IMR-90 (cell line): ENCODE results near the gene ANTXR2. TPM values are rescaled to one million over a fixed set of nuclear protein-coding genes. Genes with fewer than 3 reads are reported as not detected.
A peak's percentile ranks its signal among the peaks of the same experiment; 100 is the strongest.

Experiments
- ATAC-seq: fragments of 200-7000 bp; cut with Tn5 transposase; 2 replicates; pipeline ENCODE4 v1.9.1; 2020; ENCODE audit warnings: low read depth, mild to moderate bottlenecking, moderate library complexity
- BruUV-seq: library from RNA; stranded (reverse); fragments of 400-500 nt; replicated peaks from 2 replicates; lab custom pipeline; 2021; lab: Mats Ljungman, UMichigan
- CTCF ChIA-PET: fragments of 300-600 bp; formaldehyde crosslinking; extraction: SDS; loops from one replicate; lab custom pipeline; 2021; ENCODE audit warnings: antibody characterized with exemption; lab: Yijun Ruan, JAX
- POLR2A ChIA-PET: fragments of 300-600 bp; sonication (Branson Sonifier 250); formaldehyde crosslinking; loops from one replicate; lab custom pipeline; 2022; ENCODE audit warnings: antibody characterized with exemption; ENCODE audit not compliant: unreplicated experiment; lab: Charles Lee
- DNase-seq: peaks from one replicate; pipeline ENCODE4 v3.0.0; 2013
- H2AFZ ChIP-seq: replicated peaks from 2 replicates; pipeline ENCODE3; 2013; ENCODE audit warnings: low read length, mild to moderate bottlenecking; ENCODE audit not compliant: poor library complexity
- H2AK5ac ChIP-seq: 2 replicates; pipeline ENCODE4 v1.6.1; 2013; ENCODE audit warnings: low read depth, low read length, inconsistent platforms
- H2AK9ac ChIP-seq: replicated peaks from 2 replicates; pipeline ENCODE3; 2013; ENCODE audit warnings: mild to moderate bottlenecking, low read depth, low read length, moderate library complexity; ENCODE audit not compliant: poor library complexity
- H2BK120ac ChIP-seq: 2 replicates; pipeline ENCODE4 v1.6.1; 2013; ENCODE audit warnings: low read depth, low read length, inconsistent platforms
- H2BK15ac ChIP-seq: 3 replicates; pipeline ENCODE4 v1.6.1; 2013; ENCODE audit warnings: low read depth, low read length, inconsistent platforms
- H2BK20ac ChIP-seq: 2 replicates; pipeline ENCODE4 v1.6.1; 2013; ENCODE audit warnings: low read depth, mild to moderate bottlenecking, inconsistent platforms, low read length, moderate library complexity
- H2BK5ac ChIP-seq: 2 replicates; pipeline ENCODE4 v1.6.1; 2013; ENCODE audit warnings: mild to moderate bottlenecking, low read depth, low read length, inconsistent platforms; ENCODE audit not compliant: poor library complexity, severe bottlenecking
- H3K14ac ChIP-seq: replicated peaks from 2 replicates; pipeline ENCODE4 v1.6.1; 2013; ENCODE audit warnings: low read depth, low read length, inconsistent platforms
- H3K18ac ChIP-seq: 2 replicates; pipeline ENCODE4 v1.6.1; 2013; ENCODE audit warnings: low read depth, low read length, control low read depth
- H3K23ac ChIP-seq: 2 replicates; pipeline ENCODE4 v1.6.1; 2013; ENCODE audit warnings: low read depth, low read length, inconsistent platforms
- H3K27ac ChIP-seq: 2 replicates; pipeline ENCODE4 v1.5.1; 2013; ENCODE audit warnings: mild to moderate bottlenecking, control low read depth, low read length; ENCODE audit not compliant: insufficient read depth
- H3K27me3 ChIP-seq: 2 replicates; pipeline ENCODE4 v1.6.1; 2013; ENCODE audit warnings: low read length; ENCODE audit not compliant: control insufficient read depth, insufficient read depth
- H3K36me3 ChIP-seq: 2 replicates; pipeline ENCODE4 v1.6.1; 2013; ENCODE audit warnings: low read length, mixed read lengths; ENCODE audit not compliant: control insufficient read depth, insufficient read depth
- H3K4ac ChIP-seq: 2 replicates; pipeline ENCODE4 v1.6.1; 2013; ENCODE audit warnings: low read depth, low read length, inconsistent platforms
- H3K4me1 ChIP-seq: 2 replicates; pipeline ENCODE4 v1.6.1; 2013; ENCODE audit warnings: low read length, mixed read lengths; ENCODE audit not compliant: control insufficient read depth, insufficient read depth
- H3K4me2 ChIP-seq: 2 replicates; pipeline ENCODE4 v1.6.1; 2013; ENCODE audit warnings: low read depth, mild to moderate bottlenecking, control low read depth, low read length, moderate library complexity
- H3K4me3 ChIP-seq: 2 replicates; pipeline ENCODE4 v1.5.1; 2013; ENCODE audit warnings: low read depth, mild to moderate bottlenecking, control low read depth, low read length, moderate library complexity; ENCODE audit not compliant: insufficient read depth
- H3K56ac ChIP-seq: 2 replicates; pipeline ENCODE4 v1.6.1; 2013; ENCODE audit warnings: low read length, inconsistent platforms; ENCODE audit not compliant: insufficient read depth; ENCODE audit errors: extremely low read depth
- H3K79me1 ChIP-seq, 2 experiments: 2 replicates each; pipeline ENCODE4 v1.6.1; 2013; ENCODE audit warnings: low read length in 2 of 2, inconsistent platforms in 1 of 2, low read depth in 1 of 2
- H3K9ac ChIP-seq: 2 replicates; pipeline ENCODE4 v1.6.1; 2013; ENCODE audit warnings: low read depth, low read length, control low read depth
- H3K9me1 ChIP-seq: 2 replicates; pipeline ENCODE4 v1.6.1; 2013; ENCODE audit warnings: low read length, inconsistent platforms; ENCODE audit not compliant: insufficient read depth
- H3K9me3 ChIP-seq: 2 replicates; pipeline ENCODE4 v1.6.1; 2013; ENCODE audit warnings: low read length; ENCODE audit not compliant: control insufficient read depth, insufficient read depth
- H4K20me1 ChIP-seq: 2 replicates; pipeline ENCODE4 v1.6.1; 2013; ENCODE audit warnings: low read length, inconsistent platforms; ENCODE audit not compliant: insufficient read depth
- H4K5ac ChIP-seq: 2 replicates; pipeline ENCODE4 v1.6.1; 2013; ENCODE audit warnings: mild to moderate bottlenecking, low read depth, low read length, control low read depth
- H4K8ac ChIP-seq, 2 experiments: 2 replicates each; pipeline ENCODE4 v1.6.1; 2013; ENCODE audit warnings: low read depth in 2 of 2, low read length in 2 of 2, control low read depth in 1 of 2, inconsistent platforms in 1 of 2
- H4K91ac ChIP-seq: 2 replicates; pipeline ENCODE4 v1.6.1; 2013; ENCODE audit warnings: low read depth, low read length, inconsistent platforms; ENCODE audit not compliant: insufficient read depth
- BHLHE40 ChIP-seq: fragments of 150-350 bp; IDR thresholded peaks from 2 replicates; pipeline ENCODE4 v1.6.1; 2016; ENCODE audit warnings: mild to moderate bottlenecking, low read depth, low read length
- MAFK ChIP-seq: IDR thresholded peaks from 2 replicates; pipeline ENCODE4 v1.6.1; 2012; ENCODE audit warnings: low read depth, low read length, improper control_type of control experiment
- dilution Hi-C: fragments of 300-500 bp; cut with HindIII; formaldehyde crosslinking; loops from one replicate; pipeline ENCODE4 v1.14.3; 2018; ENCODE audit warnings: low sequenced_read_pairs; ENCODE audit not compliant: unreplicated experiment
- in situ Hi-C: fragments of 300-500 bp; cut with MboI; formaldehyde crosslinking; loops from 3 replicates; pipeline ENCODE4 v1.14.3; 2019; ENCODE audit warnings: low sequenced_read_pairs, inconsistent platforms, mixed read lengths
- intact Hi-C: fragments of 100-400 bp; cut with micrococcal nuclease; formaldehyde crosslinking; loops from 2 replicates; pipeline ENCODE4 v1.10.0; 2022
- polyA plus RNA-seq, 3 experiments: library from polyadenylated mRNA; depleted of rRNA; stranded (reverse); fragments of >200 nt; gene quantifications; 2 replicates each; pipeline ENCODE4 v1.2.3, GENCODE V29; 2012; ENCODE audit warnings: low replicate concordance in 1 of 3
- total RNA-seq: library from RNA; depleted of rRNA; stranded (reverse); fragments of >200 nt; gene quantifications from 2 replicates; pipeline ENCODE4 v1.2.3, GENCODE V29; 2012

ANTXR2 gene
- total and polyA plus RNA-seq, 2 of the 4 experiments (the other 2 are of a cell fraction), result 46.8 to 88.5 TPM

- Histone ChIP-seq H3K4me1 (no peaks in the 10 kb centered on the region), H3K36me3 (no peaks in the 10 kb centered on the region), H3K9me3 (no peaks in the 10 kb centered on the region), H3K27me3 (no peaks in the 10 kb centered on the region), H3K56ac (no peak overlapping the region), H2AFZ (no peak overlapping the region), H3K27ac (no peak overlapping the region), H2AK9ac (no peak overlapping the region), H3K4ac (no peak overlapping the region), H3K4me2 (no peak overlapping the region), H3K4me3 (no peak overlapping the region), H4K20me1 (no peaks in the 10 kb centered on the region), H3K23ac (no peak overlapping the region), H4K5ac (no peak overlapping the region), H2BK20ac (no peak overlapping the region), H3K18ac (no peak overlapping the region), H3K14ac (no peak overlapping the region), H2BK15ac (no peak overlapping the region), H2AK5ac (no peak overlapping the region), H3K9ac (no peak overlapping the region), H4K8ac (no peak overlapping the region), H3K79me1 (peaks cover 0 to 6% of the 10 kb centered on the region in 2 experiments; a peak in 2 of 4 replicates), H2BK120ac (no peak overlapping the region), H2BK5ac (no peak overlapping the region), H4K91ac (no peak overlapping the region), H3K9me1 (no peaks in the 10 kb centered on the region)
- dilution Hi-C loops, result no loop called here
- ChIA-PET CTCF (no interaction called here), POLR2A (no interaction called here)
- intact Hi-C loops, result loop anchor here (10.0 kb wide), 1 partner anchor 221 kb away; no protein-coding TSS in a partner anchor
- ATAC-seq (no peak), DNase-seq (no peak)
- TF ChIP-seq MAFK (peak; percentile 72), BHLHE40 (no peak)
- in situ Hi-C loops, result no loop called here
- no TSS peak for BruUV-seq
Observed at GRCh38 chr4:80075995-80076675, 3.1 kb upstream of the ANTXR2 start.
